Kidney (tissue), 14 donors: ENCODE results near the gene SEMA5B. TPM values are rescaled to one million over a fixed set of nuclear protein-coding genes. Genes with fewer than 3 reads are reported as not detected.

Experiments used
- DNase-seq, 5 donors: peaks; one replicate each; pipeline ENCODE4 v3.0.0-alpha.2; 2013 to 2020
- FAIRE-seq: peaks from 2 replicates; lab custom pipeline; 2012; peaks lifted over from hg19 to GRCh38; lab: Jason Lieb, UNC
- H3K27ac ChIP-seq, 2 donors: one replicate each; pipeline ENCODE4 v1.7.0; 2013; ENCODE audit warnings: low read depth in 2 of 2, low read length in 2 of 2, inconsistent platforms in 1 of 2
- H3K27me3 ChIP-seq: one replicate; pipeline ENCODE4 v1.7.1; 2013; ENCODE audit warnings: low read length, inconsistent platforms; ENCODE audit not compliant: control insufficient read depth, insufficient read depth
- H3K36me3 ChIP-seq, 3 donors: one replicate each; pipeline versions ENCODE4 v1.7.0 to v1.7.1; 2013; ENCODE audit warnings: low read length in 3 of 3, control low read depth in 1 of 3, inconsistent platforms in 1 of 3; ENCODE audit not compliant: insufficient read depth in 3 of 3, control insufficient read depth in 2 of 3
- H3K4me1 ChIP-seq, 3 donors: one replicate each; pipeline versions ENCODE4 v1.7.0 to v1.7.1; 2013; ENCODE audit warnings: low read length in 3 of 3, inconsistent platforms in 1 of 3, low read depth in 1 of 3; ENCODE audit not compliant: control insufficient read depth in 2 of 3, insufficient read depth in 2 of 3
- H3K4me3 ChIP-seq, 3 donors: one replicate each; pipeline versions ENCODE4 v1.7.0 to v1.8.1; 2013; ENCODE audit warnings: low read length in 3 of 3, control low read depth in 1 of 3, inconsistent platforms in 1 of 3
- H3K9ac ChIP-seq, 3 donors: one replicate each; pipeline versions ENCODE4 v1.7.0 to v1.7.1; 2013; ENCODE audit warnings: low read length in 3 of 3, control low read depth in 1 of 3, inconsistent platforms in 1 of 3
- H3K9me3 ChIP-seq, 3 donors: one replicate each; pipeline versions ENCODE4 v1.7.0 to v1.7.1; 2013; ENCODE audit warnings: low read length in 3 of 3, control low read depth in 1 of 3, inconsistent platforms in 1 of 3; ENCODE audit not compliant: control insufficient read depth in 2 of 3, insufficient read depth in 1 of 3
- CTCF ChIP-seq: IDR thresholded peaks from 3 replicates; pipeline ENCODE4 v1.5.1; 2012; ENCODE audit warnings: mild to moderate bottlenecking, moderate library complexity, borderline replicate concordance; ENCODE audit not compliant: insufficient read depth; ENCODE audit errors: extremely low read depth
- intact Hi-C: fragments of 100-400 bp; cut with DNase I; formaldehyde crosslinking; loops from one replicate; pipeline ENCODE4 v1.11.1; 2022
- polyA plus RNA-seq: library from polyadenylated mRNA; stranded (reverse); fragments of 350-450 nt; fragmentation: Illumina TruSeq; extraction: RNeasy Lipid Tissue Mini Kit (QIAGEN cat#74804); gene quantifications from one replicate; pipeline ENCODE4 v1.2.3, GENCODE V29; 2014; ENCODE audit warnings: low read depth, low replicate concordance; ENCODE audit not compliant: insufficient read depth
- total RNA-seq: library from RNA; stranded (reverse); fragmentation: NEBNext Ultra II Directional; extraction: Animal tissue kit (Norgen Biotek cat#: 25700); gene quantifications from one replicate; pipeline ENCODE4 v1.2.1, GENCODE V29; 2021
- donor health status: control.
- donor health status: control.
- donor health status: control.
- donor health status: control.
- donor health status: control.
- donor health status: DM: yes; HTN: yes; CAD: no.
- donor health status: Normal renal cell carcinoma (clear cell type).

The SEMA5B gene
- total and polyA plus RNA-seq, 2 donors from 2014 or later: 6.6 to 8.4 TPM

- FAIRE-seq: no peak
- no peak for TF ChIP-seq CTCF
These were observed 79.2 kb downstream of the SEMA5B start for GRCh38 chr3:122948408-122948807.

GRCh38 chr3:122947738-122948137 is 79.8 kb downstream of the SEMA5B start:
- intact Hi-C loops: no loop called here
- H3K9ac ChIP-seq: no peak overlapping the region
- no peak overlapping the region for H3K27ac ChIP-seq
- no peaks in the 10 kb centered on the region for H3K36me3 ChIP-seq
- no peaks in the 10 kb centered on the region for H3K27me3 ChIP-seq
- DNase-seq (peak in 2 of 5 donors; percentile 54 to 88), FAIRE-seq (no peak)
- no peak for TF ChIP-seq CTCF
- H3K9me3 ChIP-seq: peaks cover 0 to 6% (median 0%) of the 10 kb centered on the region in 3 donors
- H3K4me3 ChIP-seq: no peak overlapping the region
- H3K4me1 ChIP-seq: peaks cover 0 to 4% (median 3%) of the 10 kb centered on the region in 3 donors

More at GRCh38 chr3:122948408-122948807, 79.2 kb downstream of the SEMA5B start:
- Histone ChIP-seq H3K4me3 (no peak overlapping the region), H3K27ac (no peak overlapping the region), H3K4me1 (peaks cover 0 to 4% (median 3%) of the 10 kb centered on the region in 3 donors), H3K9me3 (peaks cover 0 to 6% (median 0%) of the 10 kb centered on the region in 3 donors), H3K9ac (no peak overlapping the region), H3K27me3 (no peaks in the 10 kb centered on the region), H3K36me3 (no peaks in the 10 kb centered on the region)
- intact Hi-C loops: no loop called here
- DNase-seq: peak in 2 of 5 donors; percentile 23 to 50

- Histone ChIP-seq H3K4me1 (peaks cover 0 to 4% (median 0%) of the 10 kb centered on the region in 3 donors), H3K27ac (no peak overlapping the region), H3K27me3 (no peaks in the 10 kb centered on the region), H3K9me3 (peaks cover 0 to 6% (median 0%) of the 10 kb centered on the region in 3 donors), H3K9ac (no peak overlapping the region), H3K36me3 (no peaks in the 10 kb centered on the region), H3K4me3 (no peak overlapping the region)
- TF ChIP-seq CTCF: no peak
- FAIRE-seq (no peak), DNase-seq (peak in 3 of 5 donors; percentile 68 to 92 (median 78))
- intact Hi-C loops: no loop called here
These were observed 80.4 kb downstream of the SEMA5B start for GRCh38 chr3:122947196-122947595.

GRCh38 chr3:122946185-122946584 is 81.4 kb downstream of the SEMA5B start:
- intact Hi-C loops: no loop called here

More at GRCh38 chr3:122946185-122946584, 81.4 kb downstream of the SEMA5B start:
- H3K4me3 ChIP-seq: no peak overlapping the region
- peaks cover 0 to 4% (median 0%) of the 10 kb centered on the region in 3 donors for H3K4me1 ChIP-seq
- no peak for TF ChIP-seq CTCF
- no peaks in the 10 kb centered on the region for H3K36me3 ChIP-seq
- DNase-seq: no peak
- no peaks in the 10 kb centered on the region for H3K27me3 ChIP-seq
- no peak overlapping the region for H3K27ac ChIP-seq
- peaks cover 0 to 6% (median 0%) of the 10 kb centered on the region in 3 donors for H3K9me3 ChIP-seq
- no peak for FAIRE-seq
- no peak overlapping the region for H3K9ac ChIP-seq
